Measurements from ENCODE around the gene C2orf72.
"Not testable (repeated sequence)": the region's sequence is repeated elsewhere in the genome, so short reads cannot be mapped to it uniquely, and the experiment has no call there.

Gene C2orf72

GRCh38 chr2:230998882-230999281 is 38.4 kb upstream of the C2orf72 start:
- no peak for TF ChIP-seq CTCF (IDR thresholded peaks at IDR 0.05; ENCODE audit: low read length, missing control alignments)
- DNase-seq (ENCODE audit: low read depth), result no peak
- H3K4me3 ChIP-seq (replicated peaks; ENCODE audit: low read depth, low read length), result no peak overlapping the region

GRCh38 chr2:230999477-230999876 is 37.8 kb upstream of the C2orf72 start:
- TF ChIP-seq CTCF (IDR thresholded peaks at IDR 0.05; ENCODE audit: low read length, missing control alignments), result no peak
- no peak for DNase-seq (ENCODE audit: low read depth)
- H3K4me3 ChIP-seq (replicated peaks; ENCODE audit: low read depth, low read length), result no peak overlapping the region

GRCh38 chr2:231000211-231000904 is 37.0 kb upstream of the C2orf72 start:
- DNase-seq (ENCODE audit: low read depth), result no peak
- H3K4me3 ChIP-seq (replicated peaks; ENCODE audit: low read depth, low read length), result no peak overlapping the region
- no peak for TF ChIP-seq CTCF (IDR thresholded peaks at IDR 0.05; ENCODE audit: low read length, missing control alignments)

- no peak overlapping the region for H3K4me3 ChIP-seq (replicated peaks; ENCODE audit: low read depth, low read length)
- TF ChIP-seq CTCF (IDR thresholded peaks at IDR 0.05; ENCODE audit: low read length, missing control alignments), result no peak
- DNase-seq (ENCODE audit: low read depth), result no peak
Measured at GRCh38 chr2:231001036-231001435, 36.3 kb upstream of the C2orf72 start.

- peak; percentile 23 for DNase-seq (ENCODE audit: low read depth)
- no peak for TF ChIP-seq CTCF (IDR thresholded peaks at IDR 0.05; ENCODE audit: low read length, missing control alignments)
- no peak overlapping the region for H3K4me3 ChIP-seq (replicated peaks; ENCODE audit: low read depth, low read length)
Measured at GRCh38 chr2:231001921-231002320, 35.4 kb upstream of the C2orf72 start.

- DNase-seq (ENCODE audit: low read depth), result no peak
- no peak overlapping the region for H3K4me3 ChIP-seq (replicated peaks; ENCODE audit: low read depth, low read length)
- no peak for TF ChIP-seq CTCF (IDR thresholded peaks at IDR 0.05; ENCODE audit: low read length, missing control alignments)
Measured at GRCh38 chr2:231002641-231003040, 34.7 kb upstream of the C2orf72 start.

GRCh38 chr2:231003186-231003585 is 34.1 kb upstream of the C2orf72 start:
- DNase-seq (ENCODE audit: low read depth), result no peak
- no peak overlapping the region for H3K4me3 ChIP-seq (replicated peaks; ENCODE audit: low read depth, low read length)
- TF ChIP-seq CTCF (IDR thresholded peaks at IDR 0.05; ENCODE audit: low read length, missing control alignments), result no peak

GRCh38 chr2:231004930-231005329 is 32.4 kb upstream of the C2orf72 start:
- H3K4me3 ChIP-seq (replicated peaks; ENCODE audit: low read depth, low read length); DNase-seq (ENCODE audit: low read depth): not testable (repeated sequence)
